IPS-18a (cell line): ENCODE measurements around the gene SMIM13.

Source experiments
- H3K27ac ChIP-seq: one replicate; pipeline ENCODE4 v1.5.1; 2013; ENCODE audit warnings: low read length
- H3K27me3 ChIP-seq: one replicate; pipeline ENCODE4 v1.6.1; 2013; ENCODE audit warnings: mild to moderate bottlenecking, low read length; ENCODE audit not compliant: control insufficient read depth, insufficient read depth
- H3K36me3 ChIP-seq: one replicate; pipeline ENCODE4 v1.6.1; 2013; ENCODE audit warnings: low read depth, low read length; ENCODE audit not compliant: control insufficient read depth
- H3K4me1 ChIP-seq: one replicate; pipeline ENCODE4 v1.6.1; 2013; ENCODE audit warnings: low read depth, low read length; ENCODE audit not compliant: control insufficient read depth
- H3K4me3 ChIP-seq: one replicate; pipeline ENCODE4 v1.5.1; 2013; ENCODE audit warnings: low read length
- H3K9ac ChIP-seq: one replicate; pipeline ENCODE4 v1.6.1; 2013; ENCODE audit warnings: mild to moderate bottlenecking, low read length, moderate library complexity
- H3K9me3 ChIP-seq: one replicate; pipeline ENCODE4 v1.6.1; 2013; ENCODE audit warnings: low read depth, low read length; ENCODE audit not compliant: control insufficient read depth

SMIM13 gene

DNA sequence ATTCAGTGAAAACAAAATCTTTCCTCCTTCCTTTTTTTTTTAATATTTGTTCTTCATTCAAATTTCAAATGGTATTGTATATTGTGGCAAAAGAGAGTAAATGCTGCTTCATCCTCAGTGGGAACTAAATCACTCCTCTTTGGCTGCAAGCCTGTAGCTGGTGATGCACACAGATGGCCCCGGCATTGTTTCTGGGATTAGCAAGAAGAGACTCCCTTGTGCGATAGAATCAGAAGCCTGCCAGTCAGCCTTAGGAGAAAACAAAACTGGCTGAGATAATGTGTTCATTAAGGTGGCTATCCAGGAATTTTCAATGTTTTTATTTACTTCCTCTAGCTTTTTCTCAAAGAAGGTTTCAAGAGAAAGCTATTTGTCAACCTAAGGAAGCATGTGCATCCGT, 28.8 kb upstream of the SMIM13 start:
- H3K27ac ChIP-seq, result no peak overlapping the region
- H3K27me3 ChIP-seq, result no peaks in the 10 kb centered on the region
- no peaks in the 10 kb centered on the region for H3K9me3 ChIP-seq
- no peak overlapping the region for H3K9ac ChIP-seq
- no peaks in the 10 kb centered on the region for H3K36me3 ChIP-seq
- H3K4me1 ChIP-seq, result no peaks in the 10 kb centered on the region
- no peak overlapping the region for H3K4me3 ChIP-seq

DNA sequence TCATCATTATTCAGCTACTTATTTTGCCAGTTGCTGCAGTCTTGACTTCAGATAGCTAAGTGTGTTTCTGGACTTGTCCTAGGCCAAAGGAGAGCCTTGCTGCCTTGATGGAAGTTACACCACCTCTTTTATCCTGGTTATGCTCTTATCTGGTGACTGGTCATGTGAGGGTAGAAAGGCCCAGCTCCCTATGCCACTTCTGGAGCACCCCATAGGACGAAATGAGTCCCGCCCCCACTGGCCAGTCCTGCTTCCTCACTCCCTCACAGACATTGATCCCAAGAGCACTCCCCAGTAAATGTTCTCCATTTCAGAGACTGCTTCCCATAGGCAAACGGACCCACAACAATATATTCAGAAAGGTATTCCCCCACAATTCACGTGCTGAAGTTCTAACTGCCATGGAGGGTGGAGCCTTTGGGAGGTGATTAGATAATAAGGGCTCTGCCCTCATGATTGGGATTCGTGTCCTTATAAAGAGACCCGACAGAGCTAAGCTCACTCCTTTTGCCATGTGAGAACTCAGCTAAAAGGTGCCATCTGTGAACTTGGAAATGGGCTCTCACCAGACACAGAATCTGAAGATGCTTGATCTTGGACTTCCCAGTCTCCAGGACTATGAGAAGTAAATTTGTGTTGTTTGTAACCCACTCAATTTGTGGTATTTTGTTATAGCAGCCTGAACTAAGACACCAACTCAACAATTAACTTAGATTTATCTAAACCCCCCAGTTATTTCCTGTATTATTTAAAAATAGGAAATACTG, 28.0 kb upstream of the SMIM13 start:
- H3K4me3 ChIP-seq, result no peak overlapping the region
- H3K27me3 ChIP-seq, result no peaks in the 10 kb centered on the region
- H3K36me3 ChIP-seq, result no peaks in the 10 kb centered on the region
- no peak overlapping the region for H3K27ac ChIP-seq
- no peaks in the 10 kb centered on the region for H3K9me3 ChIP-seq
- no peaks in the 10 kb centered on the region for H3K4me1 ChIP-seq
- no peak overlapping the region for H3K9ac ChIP-seq

DNA sequence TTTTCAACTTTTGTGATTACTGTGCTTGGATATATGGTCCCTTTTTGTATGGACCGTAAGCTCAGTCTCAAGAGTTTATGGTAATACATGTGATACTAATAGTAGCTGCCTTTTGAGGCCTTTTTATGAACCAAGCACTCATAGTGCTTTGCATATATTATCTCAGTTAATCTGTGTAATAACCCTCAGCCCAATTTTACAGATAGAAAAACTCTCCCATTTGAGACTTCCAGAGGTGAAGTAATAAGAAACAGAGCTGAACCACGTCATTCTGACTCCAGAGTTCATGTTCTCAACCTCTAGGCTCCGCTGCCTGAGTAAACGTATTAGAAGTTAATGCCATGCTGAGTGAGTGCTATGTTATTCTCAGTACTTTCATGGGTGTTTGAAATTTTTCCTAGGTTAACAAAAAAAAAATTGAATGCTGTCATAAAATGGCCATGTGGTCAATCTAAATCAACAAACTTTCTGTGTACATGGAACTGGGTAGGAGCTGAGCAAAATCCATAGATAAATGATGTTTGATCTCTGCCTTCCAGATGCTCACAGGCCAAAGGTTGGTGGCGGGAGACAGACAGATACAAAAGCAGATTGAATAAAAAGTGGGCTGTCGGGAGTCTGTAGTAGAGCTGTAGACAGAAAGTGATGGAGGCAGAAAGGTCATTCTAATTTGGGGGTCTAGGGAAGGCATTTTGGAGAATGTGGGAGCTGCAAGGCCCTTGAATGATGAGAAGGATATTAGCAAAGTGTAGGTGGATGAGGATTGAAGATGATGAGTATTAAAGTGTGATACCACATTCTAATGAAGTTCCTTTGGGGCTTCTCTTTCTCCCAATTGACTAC, 26.9 kb upstream of the SMIM13 start:
- H3K36me3 ChIP-seq, result no peaks in the 10 kb centered on the region
- H3K9me3 ChIP-seq, result no peaks in the 10 kb centered on the region
- H3K9ac ChIP-seq, result no peak overlapping the region
- no peak overlapping the region for H3K27ac ChIP-seq
- H3K27me3 ChIP-seq, result no peaks in the 10 kb centered on the region
- H3K4me1 ChIP-seq, result no peaks in the 10 kb centered on the region
- H3K4me3 ChIP-seq, result no peak overlapping the region

DNA sequence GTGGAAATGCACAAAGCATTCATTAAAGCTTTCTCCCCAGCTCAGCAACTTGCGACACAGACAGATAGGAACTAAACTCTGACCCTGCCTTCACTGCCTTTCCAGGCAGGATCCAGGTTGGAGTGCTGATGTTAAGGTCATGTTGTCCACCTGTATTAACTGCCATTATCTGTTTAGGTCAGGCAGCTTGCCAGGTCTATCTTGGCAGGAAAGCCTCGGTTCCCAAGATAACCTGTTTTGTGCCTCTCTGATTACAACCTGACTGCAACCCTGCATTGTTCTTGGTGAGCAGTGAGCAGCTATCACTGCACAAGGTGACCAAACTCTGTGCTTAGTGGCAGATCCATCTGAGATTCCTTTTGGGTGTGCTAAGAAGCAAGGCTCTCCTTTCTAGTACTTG, 26.3 kb upstream of the SMIM13 start:
- Histone ChIP-seq H3K9me3 (no peaks in the 10 kb centered on the region), H3K4me3 (no peak overlapping the region), H3K36me3 (no peaks in the 10 kb centered on the region), H3K27ac (no peak overlapping the region), H3K27me3 (no peaks in the 10 kb centered on the region), H3K4me1 (no peaks in the 10 kb centered on the region), H3K9ac (no peak overlapping the region)

DNA sequence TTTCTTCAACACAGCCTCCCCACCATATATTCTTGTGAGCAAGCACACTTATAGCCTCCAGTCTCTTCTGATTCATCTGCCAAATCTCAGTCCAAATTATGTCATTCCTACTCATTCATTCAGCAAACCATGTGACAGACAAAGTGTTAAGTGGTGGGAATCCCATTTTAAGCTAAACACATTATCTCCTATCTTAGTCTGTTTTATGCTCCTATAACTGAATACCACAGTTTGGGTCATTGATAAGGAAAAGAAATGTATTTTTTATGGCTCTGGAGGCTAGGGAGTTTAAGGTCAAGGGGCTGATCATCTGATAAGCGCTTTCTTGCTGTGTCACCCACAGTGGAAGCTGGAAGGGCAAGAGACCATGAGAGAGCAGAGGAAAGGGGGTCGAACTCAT, 23.9 kb upstream of the SMIM13 start:
- Histone ChIP-seq H3K4me1 (no peaks in the 10 kb centered on the region), H3K4me3 (no peak overlapping the region), H3K9ac (no peak overlapping the region), H3K27ac (no peak overlapping the region), H3K36me3 (no peaks in the 10 kb centered on the region), H3K9me3 (no peaks in the 10 kb centered on the region), H3K27me3 (no peaks in the 10 kb centered on the region)

DNA sequence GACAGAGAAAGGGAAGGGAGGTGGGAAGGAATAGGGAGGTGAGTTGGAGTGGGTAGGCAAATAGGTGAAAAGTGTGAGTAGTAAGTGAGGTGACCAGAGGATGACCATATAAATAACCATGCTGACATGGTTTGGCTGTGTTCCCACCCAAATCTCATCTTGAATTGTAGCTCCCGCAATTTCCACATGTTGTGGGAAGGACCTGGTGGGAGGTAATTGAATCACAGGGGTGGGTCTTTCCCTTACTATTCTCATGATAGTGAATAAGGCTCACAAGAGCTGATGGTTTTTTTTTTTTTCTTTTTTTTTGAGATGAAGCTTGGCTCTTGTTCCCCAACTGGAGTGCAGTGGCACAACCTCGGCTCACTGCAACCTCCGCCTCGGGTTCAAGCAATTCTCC, 21.5 kb upstream of the SMIM13 start:
- Histone ChIP-seq H3K4me3 (no peak overlapping the region), H3K4me1 (peaks cover 4% of the 10 kb centered on the region), H3K27ac (no peak overlapping the region), H3K9ac (no peak overlapping the region), H3K9me3 (no peaks in the 10 kb centered on the region), H3K27me3 (no peaks in the 10 kb centered on the region), H3K36me3 (no peaks in the 10 kb centered on the region)

DNA sequence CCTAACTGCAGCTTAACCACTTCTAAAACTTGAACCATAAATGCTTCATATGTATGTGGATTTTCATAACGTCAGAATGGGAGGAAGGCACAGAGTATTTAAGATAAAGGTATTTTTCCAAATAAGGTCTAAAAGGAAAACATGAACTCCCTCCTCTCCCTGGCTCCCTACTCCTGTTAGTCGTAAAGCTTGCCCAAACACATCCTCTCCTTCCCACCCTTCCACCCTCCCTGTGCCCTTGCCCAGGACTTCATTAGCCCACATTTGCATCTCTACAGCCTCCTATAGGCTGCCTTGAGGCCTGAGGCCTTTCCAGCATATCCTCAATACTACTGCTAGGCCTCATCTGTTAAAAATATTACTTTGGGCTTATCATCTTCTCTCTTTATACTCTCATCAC, 17.1 kb upstream of the SMIM13 start:
- Histone ChIP-seq H3K27ac (no peak overlapping the region), H3K9me3 (no peaks in the 10 kb centered on the region), H3K36me3 (no peaks in the 10 kb centered on the region), H3K9ac (no peak overlapping the region), H3K27me3 (no peaks in the 10 kb centered on the region), H3K4me1 (peaks cover 4% of the 10 kb centered on the region), H3K4me3 (no peak overlapping the region)

DNA sequence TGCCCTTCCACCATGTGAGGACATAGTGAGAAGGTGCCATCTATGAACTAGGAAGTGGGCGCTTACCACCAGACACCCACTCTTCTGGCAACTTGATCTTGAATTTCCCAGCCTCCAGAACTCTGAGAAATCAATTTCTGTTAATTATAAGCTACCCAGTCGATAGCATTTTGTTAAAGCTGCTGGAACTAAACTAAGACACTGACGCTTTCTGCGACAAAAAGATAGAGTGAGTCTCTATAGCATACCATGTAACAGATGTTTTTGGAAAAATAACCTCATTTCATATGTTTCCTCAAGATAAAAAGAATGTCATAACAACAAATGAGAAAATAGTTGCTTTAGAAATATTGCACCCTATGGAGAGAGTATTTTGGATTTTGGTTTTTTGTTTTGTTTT, 15.4 kb upstream of the SMIM13 start:
- no peaks in the 10 kb centered on the region for H3K9me3 ChIP-seq
- no peak overlapping the region for H3K9ac ChIP-seq
- no peak overlapping the region for H3K27ac ChIP-seq
- H3K27me3 ChIP-seq, result no peaks in the 10 kb centered on the region
- no peak overlapping the region for H3K4me3 ChIP-seq
- peaks cover 4% of the 10 kb centered on the region for H3K4me1 ChIP-seq
- no peaks in the 10 kb centered on the region for H3K36me3 ChIP-seq

DNA sequence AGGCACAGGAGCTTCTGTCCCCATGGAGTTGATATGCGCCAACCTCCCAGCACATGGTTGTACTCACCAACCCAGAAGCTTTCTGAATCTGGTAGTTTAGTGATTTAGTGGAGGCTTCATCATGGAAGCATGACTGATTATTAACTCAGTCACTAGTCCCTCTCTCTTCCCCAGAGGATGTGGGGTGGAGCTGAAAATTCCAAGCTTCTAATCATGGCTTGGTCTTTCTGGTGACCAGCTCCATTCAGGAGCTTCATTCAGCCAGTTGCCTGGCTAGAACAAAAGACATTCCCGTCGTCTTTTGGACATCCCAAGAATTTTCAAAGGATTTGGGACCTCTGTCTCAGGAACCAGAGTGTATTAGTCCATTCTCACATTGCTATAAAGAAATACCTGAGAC, 13.3 kb upstream of the SMIM13 start:
- Histone ChIP-seq H3K27me3 (no peaks in the 10 kb centered on the region), H3K4me3 (no peak overlapping the region), H3K4me1 (peaks cover 4% of the 10 kb centered on the region), H3K36me3 (no peaks in the 10 kb centered on the region), H3K9ac (no peak overlapping the region), H3K27ac (no peak overlapping the region), H3K9me3 (no peaks in the 10 kb centered on the region)

DNA sequence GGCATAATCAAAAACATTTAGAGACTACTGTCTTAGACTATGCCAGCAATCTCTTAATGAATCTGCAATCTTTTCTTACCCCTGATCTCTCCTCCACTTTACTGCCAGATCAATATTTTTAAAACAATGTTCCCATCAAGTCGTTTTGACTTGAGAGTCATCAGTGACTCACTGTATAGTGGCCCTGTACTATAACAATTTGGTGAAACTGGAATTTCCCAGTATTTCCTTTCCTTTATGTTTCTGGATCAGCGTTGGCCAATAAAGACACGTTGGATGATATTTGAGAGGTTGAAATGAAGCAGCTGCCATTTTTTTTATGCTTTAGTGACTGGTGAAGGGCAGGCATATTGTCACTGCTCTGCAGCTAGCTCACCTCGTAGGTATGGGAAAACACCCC, 10.1 kb upstream of the SMIM13 start:
- Histone ChIP-seq H3K27ac (no peak overlapping the region), H3K27me3 (no peaks in the 10 kb centered on the region), H3K9ac (no peak overlapping the region), H3K4me3 (no peak overlapping the region), H3K36me3 (no peaks in the 10 kb centered on the region), H3K9me3 (no peaks in the 10 kb centered on the region), H3K4me1 (no peaks in the 10 kb centered on the region)

DNA sequence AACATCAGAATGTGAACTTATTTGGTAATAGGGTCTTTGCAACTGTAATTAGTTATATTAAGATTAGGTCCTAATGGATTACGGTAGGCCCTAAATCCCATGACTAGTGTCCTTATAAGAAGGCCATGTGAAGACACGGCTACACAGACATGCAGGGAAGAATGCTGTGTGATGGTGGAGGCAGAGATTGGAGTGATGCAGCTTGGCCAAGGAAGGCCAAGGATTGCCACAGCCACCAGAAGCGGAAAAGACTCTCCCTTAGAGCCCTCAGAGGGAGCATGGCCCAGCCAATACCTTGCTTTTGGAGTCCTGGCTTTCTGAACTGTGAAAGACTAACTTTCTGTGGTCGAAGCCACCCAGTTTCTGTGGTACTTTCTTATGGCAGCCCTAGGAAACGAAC, 9.7 kb upstream of the SMIM13 start:
- Histone ChIP-seq H3K27ac (no peak overlapping the region), H3K4me3 (no peak overlapping the region), H3K27me3 (no peaks in the 10 kb centered on the region), H3K36me3 (no peaks in the 10 kb centered on the region), H3K9ac (no peak overlapping the region), H3K9me3 (no peaks in the 10 kb centered on the region), H3K4me1 (no peaks in the 10 kb centered on the region)
